CD4-positive, alpha-beta T cell (primary cell): ENCODE results near the gene OSBPL10. TPM values are rescaled to one million over a fixed set of nuclear protein-coding genes. Genes with fewer than 3 reads are reported as not detected.

Experiments
- ATAC-seq: fragments of 200-7000 bp; cut with Tn5 transposase; one replicate; pipeline ENCODE4 v1.10.0; 2022; ENCODE audit warnings: mild to moderate bottlenecking; ENCODE audit not compliant: poor library complexity
- CTCF ChIA-PET: fragments of 350-600 bp; sonication (Branson Sonifier 250); formaldehyde crosslinking; loops from one replicate; lab custom pipeline; 2021; ENCODE audit warnings: antibody characterized with exemption, inconsistent platforms; lab: Charles Lee
- POLR2A ChIA-PET: fragments of 350-600 bp; sonication (Branson Sonifier 250); formaldehyde crosslinking; loops from one replicate; lab custom pipeline; 2021; ENCODE audit warnings: antibody characterized with exemption, inconsistent platforms; lab: Charles Lee
- DNase-seq, 14 experiments: peaks; one replicate each; pipeline ENCODE4 v3.0.0-alpha.2; 2013 to 2020; ENCODE audit warnings: mixed read lengths in 2 of 14
- H3K27ac ChIP-seq, 2 donors: one replicate each; pipeline versions ENCODE4 v1.5.1 to v1.7.0; 2013; ENCODE audit warnings: low read length in 2 of 2, low read depth in 1 of 2, mild to moderate bottlenecking in 1 of 2
- H3K27me3 ChIP-seq, 2 experiments: 1 replicate in 1 of 2; 2 replicates in 1 of 2; pipeline versions ENCODE4 v1.6.1 to v1.7.0; 2013; ENCODE audit warnings: low read length in 2 of 2, control low read depth in 1 of 2, mild to moderate bottlenecking in 1 of 2, moderate library complexity in 1 of 2; ENCODE audit not compliant: insufficient read depth in 2 of 2, control insufficient read depth in 1 of 2
- H3K36me3 ChIP-seq: one replicate; pipeline ENCODE4 v1.6.1; 2013; ENCODE audit warnings: low read length, control low read depth; ENCODE audit not compliant: insufficient read depth
- H3K4me1 ChIP-seq: one replicate; pipeline ENCODE4 v1.6.1; 2013; ENCODE audit warnings: low read length, control low read depth; ENCODE audit not compliant: insufficient read depth
- H3K4me3 ChIP-seq: one replicate; pipeline ENCODE4 v1.5.1; 2013; ENCODE audit warnings: mild to moderate bottlenecking, low read length, moderate library complexity
- H3K9me3 ChIP-seq, 2 experiments: 1 replicate in 1 of 2; 2 replicates in 1 of 2; pipeline versions ENCODE4 v1.6.1 to v1.7.0; 2013; ENCODE audit warnings: low read length in 2 of 2, mild to moderate bottlenecking in 2 of 2, control low read depth in 1 of 2, moderate library complexity in 1 of 2; ENCODE audit not compliant: control insufficient read depth in 1 of 2, insufficient read depth in 1 of 2
- H3K27ac Mint-ChIP-seq: one replicate; pipeline ENCODE4 v1.8.0; 2020; ENCODE audit warnings: mixed read lengths
- H3K27me3 Mint-ChIP-seq: one replicate; pipeline ENCODE4 v1.8.0; 2021; ENCODE audit warnings: mixed read lengths
- H3K36me3 Mint-ChIP-seq: one replicate; pipeline ENCODE4 v1.8.0; 2021; ENCODE audit warnings: low read depth, mixed read lengths
- H3K4me1 Mint-ChIP-seq: one replicate; pipeline ENCODE4 v1.8.0; 2021; ENCODE audit warnings: low read depth, mixed read lengths
- H3K4me3 Mint-ChIP-seq: one replicate; pipeline ENCODE4 v1.8.0; 2020; ENCODE audit warnings: mild to moderate bottlenecking, mixed read lengths
- H3K9me3 Mint-ChIP-seq: one replicate; pipeline ENCODE4 v1.8.0; 2020; ENCODE audit warnings: mixed read lengths
- CTCF ChIP-seq: fragments of 200-600 bp; IDR thresholded peaks from one replicate; pipeline ENCODE4 v1.8.0; 2022; ENCODE audit warnings: antibody characterized with exemption, mild to moderate bottlenecking
- intact Hi-C, 2 experiments: fragments of 100-400 bp; cut with DNase I in 1 of 2; cut with micrococcal nuclease in 1 of 2; formaldehyde crosslinking; loops; one replicate each; pipeline versions ENCODE4 v1.15.1 to v1.9.0; 2023 to 2025; cut with DNase I, micrococcal nuclease
- total RNA-seq, 174 experiments: library from RNA in 2 of 174; stranded (reverse) in 2 of 174; gene quantifications; one replicate each; pipeline ENCODE4 v1.2.3 and lab custom pipeline; 2021 to 2026

The OSBPL10 gene
- total RNA-seq, 2 experiments from 2014 or later, result not detected

DNA sequence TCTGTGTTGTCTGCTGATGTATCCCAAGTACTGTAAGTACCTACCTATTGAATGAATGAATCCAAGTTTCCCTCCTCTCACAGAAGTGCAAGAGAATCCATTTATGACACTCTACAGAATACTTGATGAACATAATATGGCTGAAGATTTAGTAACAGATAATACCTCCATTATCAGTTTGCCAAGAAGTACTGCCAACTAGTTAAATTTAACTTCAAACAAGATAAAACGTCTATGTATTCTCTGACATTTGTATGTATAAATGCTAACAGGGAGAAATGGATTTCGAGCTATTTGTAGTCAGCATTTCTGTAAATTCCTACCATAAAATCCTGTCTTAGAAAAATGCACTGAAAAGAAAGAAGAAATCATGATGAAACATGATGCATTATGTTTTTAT lies 230.7 kb downstream of the OSBPL10 start:
- Histone ChIP-seq H3K4me1 (no peaks in the 10 kb centered on the region), H3K27ac (no peak overlapping the region), H3K9me3 (no peaks in the 10 kb centered on the region), H3K27me3 (no peaks in the 10 kb centered on the region), H3K36me3 (no peaks in the 10 kb centered on the region), H3K4me3 (no peak overlapping the region)
- no peaks in the 10 kb centered on the region for H3K27me3 Mint-ChIP-seq
- no peak overlapping the region for H3K4me3 Mint-ChIP-seq
- TF ChIP-seq CTCF, result no peak
- H3K9me3 Mint-ChIP-seq, result no peaks in the 10 kb centered on the region
- ATAC-seq (no peak), DNase-seq (no peak)
- POLR2A ChIA-PET, result no interaction called here
- intact Hi-C loops, result no loop called here
- H3K36me3 Mint-ChIP-seq, result no peaks in the 10 kb centered on the region
- H3K4me1 Mint-ChIP-seq, result peaks cover 7% of the 10 kb centered on the region
- H3K27ac Mint-ChIP-seq, result no peak overlapping the region
- CTCF ChIA-PET, result no interaction called here

DNA sequence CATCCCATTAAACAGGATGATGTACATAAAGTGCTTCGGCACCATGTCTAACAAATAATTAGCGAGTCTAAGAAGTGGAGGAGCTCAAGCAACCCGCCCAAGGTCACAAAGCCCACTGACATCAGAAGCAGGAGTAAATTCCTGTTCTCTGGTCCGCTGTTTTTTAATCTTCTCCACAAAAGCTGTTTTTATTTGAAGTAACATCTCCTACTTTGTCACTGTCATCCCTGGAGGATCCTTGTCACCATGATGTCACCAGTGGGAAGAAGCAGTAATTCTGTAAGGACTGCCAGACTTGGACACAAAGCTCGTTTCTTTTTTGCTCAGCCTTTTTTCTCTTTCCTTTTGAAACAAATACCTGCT lies 232.1 kb downstream of the OSBPL10 start:
- CTCF ChIA-PET, result no interaction called here
- Mint-ChIP-seq H3K4me1 (no peaks in the 10 kb centered on the region), H3K27me3 (no peaks in the 10 kb centered on the region), H3K36me3 (no peaks in the 10 kb centered on the region), H3K27ac (no peak overlapping the region), H3K4me3 (no peak overlapping the region), H3K9me3 (no peaks in the 10 kb centered on the region)
- no peaks in the 10 kb centered on the region for H3K9me3 ChIP-seq
- no peak for DNase-seq
- H3K4me3 ChIP-seq, result no peak overlapping the region
- no peaks in the 10 kb centered on the region for H3K36me3 ChIP-seq
- ATAC-seq, result no peak
- no peak overlapping the region for H3K27ac ChIP-seq
- intact Hi-C loops, result no loop called here
- POLR2A ChIA-PET, result interaction anchor here (0.6 to 1.0 kb wide), 2 partner anchors 9 to 301 kb away, joined by 3 read pairs; no protein-coding TSS in a partner anchor
- no peak for TF ChIP-seq CTCF
- H3K27me3 ChIP-seq, result no peaks in the 10 kb centered on the region
- no peaks in the 10 kb centered on the region for H3K4me1 ChIP-seq

- Mint-ChIP-seq H3K36me3 (no peaks in the 10 kb centered on the region), H3K27me3 (no peaks in the 10 kb centered on the region), H3K4me1 (no peaks in the 10 kb centered on the region), H3K27ac (no peak overlapping the region), H3K4me3 (no peak overlapping the region), H3K9me3 (no peaks in the 10 kb centered on the region)
- Histone ChIP-seq H3K27ac (no peak overlapping the region), H3K4me1 (no peaks in the 10 kb centered on the region), H3K9me3 (no peaks in the 10 kb centered on the region), H3K27me3 (no peaks in the 10 kb centered on the region), H3K4me3 (no peak overlapping the region), H3K36me3 (no peaks in the 10 kb centered on the region)
- intact Hi-C loops, result no loop called here
- ChIA-PET POLR2A (interaction anchor here (0.6 to 1.0 kb wide), 2 partner anchors 9 to 301 kb away, joined by 3 read pairs; no protein-coding TSS in a partner anchor), CTCF (no interaction called here)
- no peak for TF ChIP-seq CTCF
- no peak for ATAC-seq
- DNase-seq, result no peak
Observed at GRCh38 chr3:31748281-31748932, 232.7 kb downstream of the OSBPL10 start.
